WTC11 (cell line): Measurements from ENCODE around the gene EPM2AIP1.

Experiments used
- GABPB1 ChIP-seq: sonication (generic); formaldehyde crosslinking; IDR thresholded peaks from 2 replicates; pipeline ENCODE4 v1.8.1; 2023; ENCODE audit warnings: mild to moderate bottlenecking, missing genetic modification reagents
- IRF2 ChIP-seq: sonication (generic); formaldehyde crosslinking; IDR thresholded peaks from 2 replicates; pipeline ENCODE4 v1.8.0; 2022; ENCODE audit warnings: low read depth, missing genetic modification reagents, borderline replicate concordance
- NFYB ChIP-seq: sonication (generic); formaldehyde crosslinking; conservative IDR thresholded peaks from 2 replicates; pipeline ENCODE4 v1.8.0; 2022; ENCODE audit warnings: low read depth, missing genetic modification reagents
- NR3C1 ChIP-seq: sonication (generic); formaldehyde crosslinking; conservative IDR thresholded peaks from 2 replicates; pipeline ENCODE4 v1.8.1; 2023; ENCODE audit warnings: low read depth, mild to moderate bottlenecking, missing genetic modification reagents
- PRRX2 ChIP-seq: fragments of 250-450 bp; sonication (Bioruptor Pico); IDR thresholded peaks from 2 replicates; pipeline ENCODE4 v1.8.0; 2021; ENCODE audit warnings: mild to moderate bottlenecking
- TCF7 ChIP-seq: sonication (generic); formaldehyde crosslinking; IDR thresholded peaks from 2 replicates; pipeline ENCODE4 v1.8.0; 2022; ENCODE audit warnings: mild to moderate bottlenecking, low read depth, missing genetic modification reagents, moderate library complexity
- TF ChIP-seq, protein P1 (sequence below): fragments of 200-600 bp; IDR thresholded peaks from 2 replicates; pipeline ENCODE4 v1.8.0; 2022; ENCODE audit warnings: antibody characterized with exemption

DNA sequence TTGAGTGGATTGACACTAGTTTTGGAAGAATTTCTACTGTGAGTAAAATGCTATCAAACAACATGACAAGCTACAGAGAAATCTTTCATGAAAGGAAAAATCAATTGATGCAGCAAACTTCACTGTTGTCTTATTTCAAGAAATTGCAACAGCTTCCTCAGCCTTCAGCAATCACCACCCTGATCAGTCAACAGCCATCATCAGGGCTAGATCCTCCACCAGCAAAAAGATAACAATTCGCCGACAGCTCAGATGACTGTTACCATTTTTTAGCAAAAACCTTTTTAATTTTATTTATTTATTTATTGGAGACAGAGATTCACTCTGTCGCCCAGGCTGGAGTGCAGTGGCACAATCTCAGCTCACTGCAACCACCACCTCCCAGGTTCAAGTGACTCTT, 44.4 kb upstream of the EPM2AIP1 start:
- TF ChIP-seq, protein P1, sequence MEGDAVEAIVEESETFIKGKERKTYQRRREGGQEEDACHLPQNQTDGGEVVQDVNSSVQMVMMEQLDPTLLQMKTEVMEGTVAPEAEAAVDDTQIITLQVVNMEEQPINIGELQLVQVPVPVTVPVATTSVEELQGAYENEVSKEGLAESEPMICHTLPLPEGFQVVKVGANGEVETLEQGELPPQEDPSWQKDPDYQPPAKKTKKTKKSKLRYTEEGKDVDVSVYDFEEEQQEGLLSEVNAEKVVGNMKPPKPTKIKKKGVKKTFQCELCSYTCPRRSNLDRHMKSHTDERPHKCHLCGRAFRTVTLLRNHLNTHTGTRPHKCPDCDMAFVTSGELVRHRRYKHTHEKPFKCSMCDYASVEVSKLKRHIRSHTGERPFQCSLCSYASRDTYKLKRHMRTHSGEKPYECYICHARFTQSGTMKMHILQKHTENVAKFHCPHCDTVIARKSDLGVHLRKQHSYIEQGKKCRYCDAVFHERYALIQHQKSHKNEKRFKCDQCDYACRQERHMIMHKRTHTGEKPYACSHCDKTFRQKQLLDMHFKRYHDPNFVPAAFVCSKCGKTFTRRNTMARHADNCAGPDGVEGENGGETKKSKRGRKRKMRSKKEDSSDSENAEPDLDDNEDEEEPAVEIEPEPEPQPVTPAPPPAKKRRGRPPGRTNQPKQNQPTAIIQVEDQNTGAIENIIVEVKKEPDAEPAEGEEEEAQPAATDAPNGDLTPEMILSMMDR: no peak
- TF ChIP-seq IRF2 (CRISPR knock-in tag): no peak
- no peak for TF ChIP-seq NFYB (CRISPR knock-in tag)
- TF ChIP-seq PRRX2: no peak
- TF ChIP-seq GABPB1 (CRISPR knock-in tag): no peak
- TF ChIP-seq TCF7 (CRISPR knock-in tag): no peak
- TF ChIP-seq NR3C1 (CRISPR knock-in tag): no peak
